Measurements from ENCODE around the gene GRK5. TPM values are rescaled to one million over a fixed set of nuclear protein-coding genes. Genes with fewer than 3 reads are reported as not detected.

Gene GRK5
- total and polyA plus RNA-seq, 9 of the 15 experiments (the other 6 are each of a cell fraction or from before 2014, with no cell fraction given): 0.46 to 0.83 (median 0.67) TPM; not detected in 2

DNA sequence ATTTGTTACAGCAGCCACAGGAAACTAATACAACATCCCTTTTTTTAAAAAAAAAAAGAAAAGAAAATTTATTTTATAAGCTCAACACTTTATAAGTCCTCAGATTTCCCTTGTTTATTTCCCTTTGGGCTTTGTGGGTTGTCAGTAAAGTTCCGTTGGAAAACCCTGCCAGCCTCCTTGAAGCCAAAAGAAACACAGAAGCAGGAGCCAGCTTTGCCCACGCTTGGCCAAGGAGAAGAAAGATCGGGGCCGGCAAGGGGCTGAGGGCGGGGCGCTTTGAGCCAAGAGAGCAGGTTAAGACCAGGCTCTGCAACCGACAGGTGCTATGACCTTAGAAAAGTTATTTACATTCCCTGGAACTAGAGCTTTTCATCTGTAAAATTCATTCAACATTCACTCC, 262.5 kb downstream of the GRK5 start (continued):
- no peak for TF ChIP-seq PML (IDR thresholded peaks at IDR 0.05; ENCODE audit: low read length)
- TF ChIP-seq, protein P1, sequence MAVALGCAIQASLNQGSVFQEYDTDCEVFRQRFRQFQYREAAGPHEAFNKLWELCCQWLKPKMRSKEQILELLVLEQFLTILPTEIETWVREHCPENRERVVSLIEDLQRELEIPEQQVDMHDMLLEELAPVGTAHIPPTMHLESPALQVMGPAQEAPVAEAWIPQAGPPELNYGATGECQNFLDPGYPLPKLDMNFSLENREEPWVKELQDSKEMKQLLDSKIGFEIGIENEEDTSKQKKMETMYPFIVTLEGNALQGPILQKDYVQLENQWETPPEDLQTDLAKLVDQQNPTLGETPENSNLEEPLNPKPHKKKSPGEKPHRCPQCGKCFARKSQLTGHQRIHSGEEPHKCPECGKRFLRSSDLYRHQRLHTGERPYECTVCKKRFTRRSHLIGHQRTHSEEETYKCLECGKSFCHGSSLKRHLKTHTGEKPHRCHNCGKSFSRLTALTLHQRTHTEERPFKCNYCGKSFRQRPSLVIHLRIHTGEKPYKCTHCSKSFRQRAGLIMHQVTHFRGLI (CRISPR knock-in tag; IDR thresholded peaks at IDR 0.05): no peak
- TF ChIP-seq RBFOX2 (IDR thresholded peaks at IDR 0.05; ENCODE audit: low read depth, low read length): no peak

GRCh38 chr10:119470920-119471702, 263.7 kb downstream of the GRK5 start:
- ChIA-PET CTCF (ENCODE audit: low intra/inter-chr PET ratio) (no interaction called here), POLR2A (no interaction called here)
- no peak for ATAC-seq
- Histone ChIP-seq H3K9me3 (replicated peaks; ENCODE audit: control insufficient read depth, insufficient read depth, low read depth, low read length) (peaks cover 3% of the 10 kb centered on the region), H3K4me3 (no peak overlapping the region), H3K4me1 (replicated peaks in 1 of 2; ENCODE audit: control insufficient read depth in 2 of 2, insufficient read depth in 2 of 2, low read length in 2 of 2) (peaks cover 4 to 5% of the 10 kb centered on the region in 2 experiments; a peak in 3 of 5 replicates), H3K4me2 (ENCODE audit: insufficient read depth, low read length) (no peak overlapping the region), H3K79me2 (ENCODE audit: control insufficient read depth, insufficient read depth, low read length) (no peaks in the 10 kb centered on the region), H3K27me3 (ENCODE audit: control insufficient read depth in 2 of 2, insufficient read depth in 2 of 2, low read length in 2 of 2) (peaks cover 2 to 16% of the 10 kb centered on the region in 2 experiments; a peak in 2 of 5 replicates), H4K20me1 (replicated peaks; ENCODE audit: control insufficient read depth, insufficient read depth, low read length) (no peaks in the 10 kb centered on the region), H3K9ac (ENCODE audit: insufficient read depth in 1 of 2, low read depth in 2 of 2, low read length in 2 of 2) (no peak overlapping the region), H3K9me1 (ENCODE audit: control insufficient read depth, insufficient read depth, low read length) (no peaks in the 10 kb centered on the region), H3K36me3 (ENCODE audit: control insufficient read depth, insufficient read depth, low read length) (no peaks in the 10 kb centered on the region), H2AFZ (ENCODE audit: low read depth, low read length) (no peak overlapping the region), H3K27ac (ENCODE audit: extremely low read depth, low read depth, low read length) (no peak overlapping the region)
- intact Hi-C loops (cut with micrococcal nuclease) (no loop called here), in situ Hi-C loops (cut with MboI) (no loop called here)
- WGBS (ENCODE audit: insufficient coverage, low coverage, missing lambda C conversion rate): 0% methylated on average over 3 of the region's 3 CpGs
- DNase-seq (ENCODE audit: extremely low read depth in 1 of 4, low spot score in 3 of 4): no peak
- FAIRE-seq: no peak
- BruUV-seq (replicated peaks): no TSS peak
- TF ChIP-seq MLX (CRISPR knock-in tag; conservative IDR thresholded peaks at IDR 0.05) (no peak), ZNF57 (CRISPR knock-in tag; IDR thresholded peaks at IDR 0.05) (no peak), FOXK2 (conservative IDR thresholded peaks at IDR 0.05 in 1 of 2, IDR thresholded peaks at IDR 0.05 in 1 of 2; ENCODE audit: low read depth in 2 of 2) (no peak), HMBOX1 (IDR thresholded peaks at IDR 0.05) (no peak), CEBPG (CRISPR knock-in tag; IDR thresholded peaks at IDR 0.05) (no peak), CEBPG (tag; conservative IDR thresholded peaks at IDR 0.05 in 1 of 2, IDR thresholded peaks at IDR 0.05 in 1 of 2) (no peak), PPARD (CRISPR knock-in tag; IDR thresholded peaks at IDR 0.05) (no peak)
- TF ChIP-seq, protein P2, sequence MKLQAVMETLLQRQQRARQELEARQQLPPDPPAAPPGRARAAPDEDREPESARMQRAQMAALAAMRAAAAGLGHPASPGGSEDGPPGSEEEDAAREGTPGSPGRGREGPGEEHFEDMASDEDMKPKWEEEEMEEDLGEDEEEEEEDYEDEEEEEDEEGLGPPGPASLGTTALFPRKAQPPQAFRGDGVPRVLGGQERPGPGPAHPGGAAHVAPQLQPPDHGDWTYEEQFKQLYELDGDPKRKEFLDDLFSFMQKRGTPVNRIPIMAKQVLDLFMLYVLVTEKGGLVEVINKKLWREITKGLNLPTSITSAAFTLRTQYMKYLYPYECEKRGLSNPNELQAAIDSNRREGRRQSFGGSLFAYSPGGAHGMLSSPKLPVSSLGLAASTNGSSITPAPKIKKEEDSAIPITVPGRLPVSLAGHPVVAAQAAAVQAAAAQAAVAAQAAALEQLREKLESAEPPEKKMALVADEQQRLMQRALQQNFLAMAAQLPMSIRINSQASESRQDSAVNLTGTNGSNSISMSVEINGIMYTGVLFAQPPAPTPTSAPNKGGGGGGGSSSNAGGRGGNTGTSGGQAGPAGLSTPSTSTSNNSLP (IDR thresholded peaks at IDR 0.05; ENCODE audit: borderline replicate concordance, low read depth, low read length): no peak

All from K562 (cell line).